ENCODE measurements around the gene CTCFL.

The CTCFL gene

DNA sequence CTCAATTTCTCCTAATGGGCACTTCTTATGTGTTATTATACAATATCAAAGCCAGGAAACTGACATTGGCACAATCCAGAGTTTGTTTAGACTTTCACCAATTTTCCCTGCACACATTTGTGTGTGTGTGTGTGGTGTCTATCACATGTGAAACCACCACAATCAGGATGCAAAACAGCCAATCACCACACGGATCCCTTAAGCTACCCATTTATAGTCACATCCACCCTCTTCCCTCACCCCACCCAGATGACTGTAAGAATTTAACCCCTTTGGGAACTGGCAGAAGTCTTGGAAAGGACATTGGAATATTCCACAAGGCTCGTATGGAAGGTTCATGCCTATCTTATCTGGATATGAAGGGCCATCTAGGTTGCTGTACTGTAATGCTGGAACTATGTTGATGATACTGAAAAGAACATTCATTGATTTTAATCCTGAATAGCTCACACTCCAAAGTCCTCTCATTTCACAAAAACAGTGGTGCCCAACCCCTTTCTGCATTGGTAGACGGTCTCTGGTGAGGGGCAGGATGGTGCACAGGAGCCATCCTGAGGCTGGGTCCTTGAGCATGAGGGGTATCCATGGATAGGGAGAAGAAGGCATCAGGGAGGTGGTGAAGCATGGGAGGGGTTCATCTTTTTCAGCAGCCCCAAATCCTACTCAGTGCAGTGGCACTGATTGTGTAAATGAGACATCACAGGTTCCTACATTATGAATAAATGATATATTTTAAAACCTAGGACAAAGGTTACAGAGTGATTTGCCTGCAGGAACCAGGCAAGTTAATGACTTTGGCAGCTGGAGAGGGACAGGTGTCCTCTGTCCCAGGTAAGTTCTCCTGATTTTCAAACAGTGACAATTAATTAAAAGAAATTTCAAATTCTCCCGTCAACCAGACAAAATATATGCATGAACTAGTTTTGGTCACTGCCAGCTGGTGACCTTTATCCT lies 12.1 kb upstream of the CTCFL start:
- in situ Hi-C loops (cut with HindIII; ENCODE audit: low sequenced_read_pairs) = no loop called here
- no peak for DNase-seq (ENCODE audit: low read depth)
- H3K4me3 ChIP-seq (ENCODE audit: low read depth, low read length) = no peak overlapping the region
- TF ChIP-seq, protein P1, sequence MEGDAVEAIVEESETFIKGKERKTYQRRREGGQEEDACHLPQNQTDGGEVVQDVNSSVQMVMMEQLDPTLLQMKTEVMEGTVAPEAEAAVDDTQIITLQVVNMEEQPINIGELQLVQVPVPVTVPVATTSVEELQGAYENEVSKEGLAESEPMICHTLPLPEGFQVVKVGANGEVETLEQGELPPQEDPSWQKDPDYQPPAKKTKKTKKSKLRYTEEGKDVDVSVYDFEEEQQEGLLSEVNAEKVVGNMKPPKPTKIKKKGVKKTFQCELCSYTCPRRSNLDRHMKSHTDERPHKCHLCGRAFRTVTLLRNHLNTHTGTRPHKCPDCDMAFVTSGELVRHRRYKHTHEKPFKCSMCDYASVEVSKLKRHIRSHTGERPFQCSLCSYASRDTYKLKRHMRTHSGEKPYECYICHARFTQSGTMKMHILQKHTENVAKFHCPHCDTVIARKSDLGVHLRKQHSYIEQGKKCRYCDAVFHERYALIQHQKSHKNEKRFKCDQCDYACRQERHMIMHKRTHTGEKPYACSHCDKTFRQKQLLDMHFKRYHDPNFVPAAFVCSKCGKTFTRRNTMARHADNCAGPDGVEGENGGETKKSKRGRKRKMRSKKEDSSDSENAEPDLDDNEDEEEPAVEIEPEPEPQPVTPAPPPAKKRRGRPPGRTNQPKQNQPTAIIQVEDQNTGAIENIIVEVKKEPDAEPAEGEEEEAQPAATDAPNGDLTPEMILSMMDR (IDR thresholded peaks at IDR 0.05; ENCODE audit: low read depth, low read length, missing control alignments) = no peak

DNA sequence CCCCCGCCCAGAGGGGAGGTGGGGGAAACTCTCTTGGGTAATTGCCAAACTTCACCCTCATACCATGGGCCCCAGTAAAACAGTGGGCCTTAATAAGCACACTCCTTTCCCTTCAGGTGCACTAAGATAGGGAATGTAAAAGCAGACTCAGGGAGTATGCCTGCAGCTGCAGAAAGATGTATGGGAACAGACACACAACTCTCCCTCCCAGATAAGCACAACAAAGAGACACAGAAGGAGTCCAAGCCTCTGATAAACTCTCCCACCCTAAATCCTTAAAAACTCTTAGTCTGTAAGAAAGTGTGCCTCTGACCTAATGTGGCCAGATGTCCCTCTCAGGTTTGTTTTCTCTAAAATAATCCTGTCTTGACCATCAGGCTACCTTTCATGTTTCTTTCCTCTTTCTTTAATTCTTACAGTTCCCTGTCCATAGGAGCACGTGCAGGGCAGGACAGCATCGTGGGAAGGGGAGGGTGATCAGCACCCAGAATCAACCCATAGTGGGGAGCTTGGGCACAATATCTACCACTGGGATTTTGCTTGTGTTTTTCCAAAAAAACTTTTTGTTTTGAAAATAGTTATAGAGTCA lies 11.3 kb upstream of the CTCFL start:
- no peak overlapping the region for H3K4me3 ChIP-seq (ENCODE audit: low read depth, low read length)
- no peak for DNase-seq (ENCODE audit: low read depth)
- TF ChIP-seq, protein P1 (IDR thresholded peaks at IDR 0.05; ENCODE audit: low read depth, low read length, missing control alignments) = no peak
- in situ Hi-C loops (cut with HindIII; ENCODE audit: low sequenced_read_pairs) = no loop called here

DNA sequence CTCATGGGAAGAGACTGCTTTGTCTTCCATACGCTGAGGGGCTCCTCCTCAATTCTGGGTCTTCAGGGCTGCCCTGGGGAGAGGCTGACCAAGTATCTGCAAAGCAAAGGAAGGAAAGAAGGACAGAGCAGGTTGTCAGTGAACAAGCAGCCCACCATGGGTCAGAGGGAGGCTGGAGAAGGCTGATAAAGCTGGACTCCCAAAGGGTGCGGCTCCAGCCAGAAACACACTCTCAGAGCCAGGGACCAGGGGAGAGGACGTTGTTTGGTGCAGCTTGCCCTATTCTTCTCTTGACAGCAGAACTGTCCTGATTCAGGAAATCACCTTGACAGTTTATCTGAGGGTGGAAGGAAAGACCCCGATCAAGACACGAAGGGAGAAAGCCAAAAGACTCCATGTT lies 10.4 kb upstream of the CTCFL start:
- in situ Hi-C loops (cut with HindIII; ENCODE audit: low sequenced_read_pairs) = no loop called here
- DNase-seq (ENCODE audit: low read depth) = no peak
- H3K4me3 ChIP-seq (ENCODE audit: low read depth, low read length) = no peak overlapping the region
- TF ChIP-seq, protein P1 (IDR thresholded peaks at IDR 0.05; ENCODE audit: low read depth, low read length, missing control alignments) = no peak

DNA sequence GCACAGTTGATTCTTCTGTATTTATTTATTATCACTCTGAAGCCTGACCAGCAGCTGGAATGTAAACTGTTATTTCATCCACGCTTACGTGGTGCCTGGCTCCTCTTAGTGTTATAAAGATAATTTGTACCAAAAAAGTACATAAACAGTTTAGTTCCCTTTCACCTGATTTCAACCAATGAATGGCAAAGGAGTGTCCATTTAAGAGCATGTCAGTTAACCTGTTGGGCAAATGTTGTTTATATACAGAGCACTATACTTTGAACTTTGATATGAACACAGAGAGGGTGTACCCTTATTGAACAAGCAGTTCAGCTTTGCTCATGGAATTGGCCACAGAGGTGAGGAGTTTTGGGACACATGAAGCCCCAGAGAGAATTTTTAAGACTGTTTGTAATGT lies 7.2 kb upstream of the CTCFL start:
- H3K4me3 ChIP-seq (ENCODE audit: low read depth, low read length) = no peak overlapping the region
- TF ChIP-seq, protein P1 (IDR thresholded peaks at IDR 0.05; ENCODE audit: low read depth, low read length, missing control alignments) = no peak
- DNase-seq (ENCODE audit: low read depth) = no peak
- in situ Hi-C loops (cut with HindIII; ENCODE audit: low sequenced_read_pairs) = no loop called here

DNA sequence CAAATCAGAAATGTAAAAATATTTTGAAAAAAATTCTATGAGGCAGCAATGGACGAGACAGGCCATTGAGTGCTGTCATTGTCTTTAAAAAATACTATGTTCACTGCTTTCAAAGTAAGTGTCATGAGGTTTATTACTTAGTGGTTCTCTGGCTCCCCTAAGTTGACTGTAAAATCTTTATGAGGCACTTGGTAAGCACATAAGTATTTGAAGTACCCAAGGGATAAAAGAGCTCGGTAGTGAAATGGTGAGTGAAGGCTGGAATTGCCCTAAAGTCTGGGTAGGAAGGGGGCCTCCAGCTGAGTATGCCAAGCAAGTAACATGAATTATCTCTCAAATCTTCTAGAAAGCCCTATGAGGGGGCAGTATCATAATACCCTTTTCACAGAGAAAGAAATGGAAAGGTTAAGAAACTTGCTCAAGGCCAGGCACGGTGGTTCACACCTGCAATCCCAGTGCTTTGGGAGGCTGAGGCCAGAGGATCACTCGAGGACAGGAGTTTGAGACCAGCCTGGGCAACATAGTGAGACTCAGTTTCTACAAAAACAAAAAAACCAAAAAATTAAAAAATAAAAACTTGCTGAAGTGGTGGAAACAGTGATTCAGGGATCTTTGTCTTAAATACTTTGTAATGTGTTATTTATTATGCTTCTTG lies 5.5 kb upstream of the CTCFL start:
- DNase-seq (ENCODE audit: low read depth) = no peak
- in situ Hi-C loops (cut with HindIII; ENCODE audit: low sequenced_read_pairs) = no loop called here
- TF ChIP-seq, protein P1 (IDR thresholded peaks at IDR 0.05; ENCODE audit: low read depth, low read length, missing control alignments) = no peak
- H3K4me3 ChIP-seq (ENCODE audit: low read depth, low read length) = no peak overlapping the region

DNA sequence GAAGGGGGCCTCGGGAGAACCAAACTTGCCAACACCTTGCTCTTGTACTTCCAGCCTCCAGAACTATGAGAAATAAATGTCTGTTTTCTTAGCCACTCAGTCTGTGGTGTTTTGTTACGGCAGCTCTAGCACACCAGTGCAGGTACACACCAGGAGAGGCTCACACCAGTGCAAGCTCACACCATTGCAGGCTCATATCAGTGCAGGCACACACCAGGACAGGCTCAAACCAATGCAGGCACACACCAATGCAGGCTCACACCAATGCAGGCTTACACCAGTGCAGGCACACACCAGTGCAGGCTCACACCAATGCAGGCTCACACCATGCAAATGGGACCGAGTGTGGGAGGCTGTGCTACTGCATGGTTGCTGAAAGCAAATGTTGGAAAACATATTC lies 4.9 kb upstream of the CTCFL start:
- in situ Hi-C loops (cut with HindIII; ENCODE audit: low sequenced_read_pairs) = no loop called here
- no peak overlapping the region for H3K4me3 ChIP-seq (ENCODE audit: low read depth, low read length)
- no peak for DNase-seq (ENCODE audit: low read depth)
- TF ChIP-seq, protein P1 (IDR thresholded peaks at IDR 0.05; ENCODE audit: low read depth, low read length, missing control alignments) = no peak

All from astrocyte of the cerebellum (primary cell).